Peyer's patch (tissue), 4 donors: ENCODE measurements around the gene PLOD2. TPM values are rescaled to one million over a fixed set of nuclear protein-coding genes. Genes with fewer than 3 reads are reported as not detected.

Experiments used
- DNase-seq, 3 donors: peaks; one replicate each; pipeline ENCODE4 v3.0.0-alpha.2; 2017 to 2019
- H3K27ac ChIP-seq, 4 donors: fragments of 200-600 bp; sonication (generic); one replicate each; pipeline ENCODE4 v1.5.1; 2016 to 2019
- H3K27me3 ChIP-seq, 2 donors: fragments of 200-600 bp; sonication (generic); one replicate each; pipeline ENCODE4 v1.5.1; 2019
- H3K36me3 ChIP-seq, 3 donors: fragments of 200-600 bp; sonication (generic); one replicate each; pipeline ENCODE4 v1.5.1; 2016 to 2019
- H3K4me1 ChIP-seq, 4 donors: fragments of 200-600 bp; sonication (generic); one replicate each; pipeline ENCODE4 v1.5.1; 2016 to 2019
- H3K4me3 ChIP-seq, 4 donors: fragments of 200-600 bp; sonication (generic); 1 replicate in 3 of 4; 2 replicates in 1 of 4; pipeline ENCODE4 v1.5.1; 2016 to 2019; ENCODE audit warnings: mild to moderate bottlenecking in 1 of 4
- H3K9me3 ChIP-seq, 4 donors: fragments of 200-600 bp; sonication (generic); one replicate each; pipeline ENCODE4 v1.5.1; 2016 to 2019; ENCODE audit warnings: mild to moderate bottlenecking in 1 of 4
- POLR2A ChIP-seq, 2 donors: fragments of 450-650 bp; IDR thresholded peaks; one replicate each; pipeline ENCODE4 v1.5.1; 2017; ENCODE audit warnings: antibody characterized with exemption in 2 of 2, mild to moderate bottlenecking in 2 of 2, moderate library complexity in 2 of 2
- total RNA-seq, 4 donors: library from RNA; depleted of rRNA; stranded (reverse); fragments of >200 nt; gene quantifications; one replicate each; pipeline ENCODE4 v1.1.0, GENCODE V29; 2016
- TF ChIP-seq, protein P1 (sequence below), 6 experiments: fragments of 450-650 bp in 4 of 6; fragments of 200-600 bp in 2 of 6; sonication (generic) in 1 of 6; IDR thresholded peaks; one replicate each; pipeline ENCODE4 v1.5.1; 2017 to 2019; ENCODE audit warnings: antibody characterized with exemption in 6 of 6, mild to moderate bottlenecking in 3 of 6, moderate library complexity in 1 of 6

The PLOD2 gene
- total RNA-seq, 4 donors from 2014 or later: 9.9 to 78.8 (median 56.0) TPM

- TF ChIP-seq, protein P1, sequence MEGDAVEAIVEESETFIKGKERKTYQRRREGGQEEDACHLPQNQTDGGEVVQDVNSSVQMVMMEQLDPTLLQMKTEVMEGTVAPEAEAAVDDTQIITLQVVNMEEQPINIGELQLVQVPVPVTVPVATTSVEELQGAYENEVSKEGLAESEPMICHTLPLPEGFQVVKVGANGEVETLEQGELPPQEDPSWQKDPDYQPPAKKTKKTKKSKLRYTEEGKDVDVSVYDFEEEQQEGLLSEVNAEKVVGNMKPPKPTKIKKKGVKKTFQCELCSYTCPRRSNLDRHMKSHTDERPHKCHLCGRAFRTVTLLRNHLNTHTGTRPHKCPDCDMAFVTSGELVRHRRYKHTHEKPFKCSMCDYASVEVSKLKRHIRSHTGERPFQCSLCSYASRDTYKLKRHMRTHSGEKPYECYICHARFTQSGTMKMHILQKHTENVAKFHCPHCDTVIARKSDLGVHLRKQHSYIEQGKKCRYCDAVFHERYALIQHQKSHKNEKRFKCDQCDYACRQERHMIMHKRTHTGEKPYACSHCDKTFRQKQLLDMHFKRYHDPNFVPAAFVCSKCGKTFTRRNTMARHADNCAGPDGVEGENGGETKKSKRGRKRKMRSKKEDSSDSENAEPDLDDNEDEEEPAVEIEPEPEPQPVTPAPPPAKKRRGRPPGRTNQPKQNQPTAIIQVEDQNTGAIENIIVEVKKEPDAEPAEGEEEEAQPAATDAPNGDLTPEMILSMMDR (IDR thresholded peaks at IDR 0.05): no peak
- no peak for TF ChIP-seq POLR2A (IDR thresholded peaks at IDR 0.05)
- no peak overlapping the region for H3K27ac ChIP-seq
- no peaks in the 10 kb centered on the region for H3K36me3 ChIP-seq
- no peaks in the 10 kb centered on the region for H3K4me1 ChIP-seq
- no peak for DNase-seq
- no peaks in the 10 kb centered on the region for H3K27me3 ChIP-seq
- H3K4me3 ChIP-seq: no peak overlapping the region
- H3K9me3 ChIP-seq: no peaks in the 10 kb centered on the region
Observed at GRCh38 chr3:146172586-146172985, 11.6 kb upstream of the PLOD2 start.

DNA sequence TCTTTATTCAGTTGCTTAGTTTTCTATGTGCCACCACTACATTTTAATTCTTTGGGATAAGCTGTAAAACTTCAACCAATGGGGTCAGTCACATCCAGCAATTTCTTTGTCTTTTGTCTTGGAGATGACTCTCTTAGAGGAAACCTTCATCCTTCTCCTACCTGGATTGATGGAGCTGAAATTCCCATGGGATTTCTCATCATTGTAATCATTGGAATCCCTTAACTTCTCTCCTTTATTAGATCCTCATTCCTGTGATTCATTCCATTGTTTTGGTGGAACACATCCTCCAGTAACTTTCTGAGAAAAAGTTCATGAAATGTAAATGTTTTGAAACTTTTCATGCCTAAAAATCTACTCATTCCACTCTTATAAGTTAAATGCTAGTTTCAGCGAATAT is 9.6 kb upstream of the PLOD2 start:
- no peak for DNase-seq
- Histone ChIP-seq H3K4me1 (no peaks in the 10 kb centered on the region), H3K4me3 (no peak overlapping the region), H3K27me3 (no peaks in the 10 kb centered on the region), H3K27ac (no peak overlapping the region), H3K36me3 (no peaks in the 10 kb centered on the region), H3K9me3 (no peaks in the 10 kb centered on the region)
- TF ChIP-seq POLR2A (IDR thresholded peaks at IDR 0.05): no peak
- TF ChIP-seq, protein P1 (IDR thresholded peaks at IDR 0.05): no peak

- no peak overlapping the region for H3K4me3 ChIP-seq
- H3K27me3 ChIP-seq: no peaks in the 10 kb centered on the region
- DNase-seq: no peak
- no peaks in the 10 kb centered on the region for H3K9me3 ChIP-seq
- no peaks in the 10 kb centered on the region for H3K36me3 ChIP-seq
- H3K4me1 ChIP-seq: no peaks in the 10 kb centered on the region
- no peak overlapping the region for H3K27ac ChIP-seq
- TF ChIP-seq, protein P1 (IDR thresholded peaks at IDR 0.05): no peak
- TF ChIP-seq POLR2A (IDR thresholded peaks at IDR 0.05): no peak
Observed at GRCh38 chr3:146169891-146170290, 8.9 kb upstream of the PLOD2 start.

- no peak for DNase-seq
- Histone ChIP-seq H3K36me3 (no peaks in the 10 kb centered on the region), H3K9me3 (no peaks in the 10 kb centered on the region), H3K4me3 (no peak overlapping the region), H3K27me3 (no peaks in the 10 kb centered on the region), H3K27ac (no peak overlapping the region), H3K4me1 (no peaks in the 10 kb centered on the region)
- TF ChIP-seq, protein P1 (IDR thresholded peaks at IDR 0.05): no peak
- no peak for TF ChIP-seq POLR2A (IDR thresholded peaks at IDR 0.05)
Observed at GRCh38 chr3:146166826-146167225, 5.8 kb upstream of the PLOD2 start.

GRCh38 chr3:146166415-146166821 is 5.4 kb upstream of the PLOD2 start:
- Histone ChIP-seq H3K27me3 (no peaks in the 10 kb centered on the region), H3K36me3 (no peaks in the 10 kb centered on the region), H3K4me1 (no peaks in the 10 kb centered on the region), H3K4me3 (no peak overlapping the region), H3K27ac (no peak overlapping the region), H3K9me3 (no peaks in the 10 kb centered on the region)
- DNase-seq: no peak
- TF ChIP-seq POLR2A (IDR thresholded peaks at IDR 0.05): no peak
- TF ChIP-seq, protein P1 (IDR thresholded peaks at IDR 0.05): no peak

DNA sequence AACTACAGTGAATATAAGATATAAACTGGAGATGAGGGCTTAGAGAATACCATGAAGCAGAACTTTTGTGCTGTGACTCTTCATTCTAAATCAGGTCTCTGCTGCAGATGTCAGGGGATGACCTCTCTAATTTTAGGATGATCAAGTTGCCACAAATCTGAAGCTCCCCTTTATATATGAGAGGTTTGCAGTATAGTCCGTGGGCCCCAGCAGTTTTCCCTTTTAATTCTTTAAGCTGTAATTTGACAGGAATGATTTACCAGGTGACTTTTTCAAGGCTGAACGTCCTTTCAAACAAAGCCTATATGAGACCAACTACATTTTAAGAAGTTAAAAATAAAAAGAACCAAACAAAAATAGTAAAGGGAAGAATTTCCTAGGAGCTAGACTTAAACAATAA is 4.9 kb upstream of the PLOD2 start:
- DNase-seq: no peak
- TF ChIP-seq POLR2A (IDR thresholded peaks at IDR 0.05): no peak
- TF ChIP-seq, protein P1 (IDR thresholded peaks at IDR 0.05): no peak
- Histone ChIP-seq H3K9me3 (no peaks in the 10 kb centered on the region), H3K27me3 (no peaks in the 10 kb centered on the region), H3K4me3 (no peak overlapping the region), H3K4me1 (peaks cover 0 to 5% (median 0%) of the 10 kb centered on the region in 4 donors), H3K27ac (no peak overlapping the region), H3K36me3 (no peaks in the 10 kb centered on the region)
